Measurements from ENCODE around the gene MLF1.
A peak's percentile ranks its signal among the peaks of the same experiment; 100 is the strongest.

- TF ChIP-seq, protein P1, sequence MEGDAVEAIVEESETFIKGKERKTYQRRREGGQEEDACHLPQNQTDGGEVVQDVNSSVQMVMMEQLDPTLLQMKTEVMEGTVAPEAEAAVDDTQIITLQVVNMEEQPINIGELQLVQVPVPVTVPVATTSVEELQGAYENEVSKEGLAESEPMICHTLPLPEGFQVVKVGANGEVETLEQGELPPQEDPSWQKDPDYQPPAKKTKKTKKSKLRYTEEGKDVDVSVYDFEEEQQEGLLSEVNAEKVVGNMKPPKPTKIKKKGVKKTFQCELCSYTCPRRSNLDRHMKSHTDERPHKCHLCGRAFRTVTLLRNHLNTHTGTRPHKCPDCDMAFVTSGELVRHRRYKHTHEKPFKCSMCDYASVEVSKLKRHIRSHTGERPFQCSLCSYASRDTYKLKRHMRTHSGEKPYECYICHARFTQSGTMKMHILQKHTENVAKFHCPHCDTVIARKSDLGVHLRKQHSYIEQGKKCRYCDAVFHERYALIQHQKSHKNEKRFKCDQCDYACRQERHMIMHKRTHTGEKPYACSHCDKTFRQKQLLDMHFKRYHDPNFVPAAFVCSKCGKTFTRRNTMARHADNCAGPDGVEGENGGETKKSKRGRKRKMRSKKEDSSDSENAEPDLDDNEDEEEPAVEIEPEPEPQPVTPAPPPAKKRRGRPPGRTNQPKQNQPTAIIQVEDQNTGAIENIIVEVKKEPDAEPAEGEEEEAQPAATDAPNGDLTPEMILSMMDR (IDR thresholded peaks at IDR 0.05; ENCODE audit: low read depth, low read length) = peak; percentile 39
- TF ChIP-seq MYC (IDR thresholded peaks at IDR 0.05; ENCODE audit: low read depth, low read length) (no peak), POLR2A (IDR thresholded peaks at IDR 0.05; ENCODE audit: extremely low read depth, insufficient read length) (no peak)
- TF ChIP-seq, protein P2, sequence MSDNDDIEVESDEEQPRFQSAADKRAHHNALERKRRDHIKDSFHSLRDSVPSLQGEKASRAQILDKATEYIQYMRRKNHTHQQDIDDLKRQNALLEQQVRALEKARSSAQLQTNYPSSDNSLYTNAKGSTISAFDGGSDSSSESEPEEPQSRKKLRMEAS (IDR thresholded peaks at IDR 0.05; ENCODE audit: low read depth, low read length) = no peak
Observed at GRCh38 chr3:158539414-158540014, 31.5 kb upstream of the MLF1 start.
